ENCODE results near the gene C7orf25.
A peak's percentile ranks its signal among the peaks of the same experiment; 100 is the strongest.

C7orf25 gene

GRCh38 chr7:42877862-42878261 is 34.0 kb downstream of the C7orf25 start:
- no peak overlapping the region for H3K27ac ChIP-seq
- H3K9ac ChIP-seq, result no peak overlapping the region
- H3K27me3 ChIP-seq (ENCODE audit: insufficient read depth, low read depth), result no peaks in the 10 kb centered on the region
- H2AFZ ChIP-seq (ENCODE audit: low read depth), result no peak overlapping the region
- no peak for TF ChIP-seq CTCF (conservative IDR thresholded peaks at IDR 0.05; ENCODE audit: low read depth, low read length)
- no peaks in the 10 kb centered on the region for H3K79me2 ChIP-seq (ENCODE audit: insufficient read depth, low read depth)
- no peaks in the 10 kb centered on the region for H3K4me1 ChIP-seq (ENCODE audit: low read depth, poor library complexity, severe bottlenecking)
- H4K20me1 ChIP-seq (ENCODE audit: insufficient read depth), result no peaks in the 10 kb centered on the region
- no peaks in the 10 kb centered on the region for H3K36me3 ChIP-seq (ENCODE audit: insufficient read depth)
- H3K4me2 ChIP-seq, result no peak overlapping the region
- H3K4me3 ChIP-seq (IDR thresholded peaks at IDR 0.05; ENCODE audit: insufficient read depth, low read depth, low read length), result no peak overlapping the region

GRCh38 chr7:42876182-42877068 is 35.4 kb downstream of the C7orf25 start:
- no peak overlapping the region for H3K27ac ChIP-seq
- no peak overlapping the region for H3K4me2 ChIP-seq
- H3K9ac ChIP-seq, result no peak overlapping the region
- H3K4me1 ChIP-seq (ENCODE audit: low read depth, poor library complexity, severe bottlenecking), result no peaks in the 10 kb centered on the region
- H3K27me3 ChIP-seq (ENCODE audit: insufficient read depth, low read depth), result no peaks in the 10 kb centered on the region
- no peak overlapping the region for H3K4me3 ChIP-seq (IDR thresholded peaks at IDR 0.05; ENCODE audit: insufficient read depth, low read depth, low read length)
- H3K36me3 ChIP-seq (ENCODE audit: insufficient read depth), result no peaks in the 10 kb centered on the region
- no peaks in the 10 kb centered on the region for H3K79me2 ChIP-seq (ENCODE audit: insufficient read depth, low read depth)
- H4K20me1 ChIP-seq (ENCODE audit: insufficient read depth), result no peaks in the 10 kb centered on the region
- H2AFZ ChIP-seq (ENCODE audit: low read depth), result no peak overlapping the region
- peak; percentile 95 for TF ChIP-seq CTCF (conservative IDR thresholded peaks at IDR 0.05; ENCODE audit: low read depth, low read length)

- no peaks in the 10 kb centered on the region for H3K36me3 ChIP-seq (ENCODE audit: insufficient read depth)
- no peaks in the 10 kb centered on the region for H4K20me1 ChIP-seq (ENCODE audit: insufficient read depth)
- no peaks in the 10 kb centered on the region for H3K27me3 ChIP-seq (ENCODE audit: insufficient read depth, low read depth)
- TF ChIP-seq CTCF (conservative IDR thresholded peaks at IDR 0.05; ENCODE audit: low read depth, low read length), result no peak
- no peak overlapping the region for H3K9ac ChIP-seq
- H3K27ac ChIP-seq, result no peak overlapping the region
- H3K4me3 ChIP-seq (IDR thresholded peaks at IDR 0.05; ENCODE audit: insufficient read depth, low read depth, low read length), result no peak overlapping the region
- H3K4me1 ChIP-seq (ENCODE audit: low read depth, poor library complexity, severe bottlenecking), result no peaks in the 10 kb centered on the region
- no peak overlapping the region for H2AFZ ChIP-seq (ENCODE audit: low read depth)
- H3K4me2 ChIP-seq, result no peak overlapping the region
- no peaks in the 10 kb centered on the region for H3K79me2 ChIP-seq (ENCODE audit: insufficient read depth, low read depth)
Observed at GRCh38 chr7:42869131-42870020, 42.5 kb downstream of the C7orf25 start.

DNA sequence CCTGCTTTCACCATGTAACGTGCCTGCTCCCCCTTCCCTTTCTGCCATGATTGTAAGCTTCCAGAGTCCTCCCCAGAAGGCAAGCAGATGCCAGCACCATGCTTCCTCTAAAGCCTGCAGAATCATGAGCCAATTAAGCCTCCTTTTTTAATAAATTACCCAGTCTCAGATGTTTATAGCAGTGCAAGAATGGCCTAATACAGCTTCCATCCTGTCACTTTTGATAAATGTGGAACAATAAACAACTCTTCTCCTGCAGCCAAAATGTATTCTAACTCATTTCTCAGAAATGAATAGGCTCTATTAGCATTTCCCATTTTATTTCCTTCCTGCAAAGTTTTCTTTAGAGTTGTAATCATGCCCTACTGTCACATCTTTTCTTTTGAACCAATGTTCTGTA is 43.4 kb downstream of the C7orf25 start:
- Histone ChIP-seq H3K27me3 (ENCODE audit: insufficient read depth, low read depth) (no peaks in the 10 kb centered on the region), H3K27ac (no peak overlapping the region), H3K4me1 (ENCODE audit: low read depth, poor library complexity, severe bottlenecking) (no peaks in the 10 kb centered on the region), H3K79me2 (ENCODE audit: insufficient read depth, low read depth) (no peaks in the 10 kb centered on the region), H3K4me2 (no peak overlapping the region), H4K20me1 (ENCODE audit: insufficient read depth) (no peaks in the 10 kb centered on the region), H2AFZ (ENCODE audit: low read depth) (no peak overlapping the region), H3K9ac (no peak overlapping the region), H3K36me3 (ENCODE audit: insufficient read depth) (no peaks in the 10 kb centered on the region), H3K4me3 (IDR thresholded peaks at IDR 0.05; ENCODE audit: insufficient read depth, low read depth, low read length) (no peak overlapping the region)
- TF ChIP-seq CTCF (conservative IDR thresholded peaks at IDR 0.05; ENCODE audit: low read depth, low read length), result no peak
